Stimulated activated CD8-positive, alpha-beta memory T cell treated with anti-CD3 and anti-CD28 coated beads, Interleukin-7, amount 100 ng/mL, for 48 hours (primary cell): ENCODE data around the gene INPP5F.
"Not testable (repeated sequence)": the region's sequence is repeated elsewhere in the genome, so short reads cannot be mapped to it uniquely, and the experiment has no call there.

Experiments
- DNase-seq, 2 donors: peaks; one replicate each; pipeline ENCODE4 v3.0.0-alpha.2; 2020; ENCODE audit warnings: low read depth in 1 of 2; ENCODE audit errors: extremely low read depth in 1 of 2

The INPP5F gene

DNA sequence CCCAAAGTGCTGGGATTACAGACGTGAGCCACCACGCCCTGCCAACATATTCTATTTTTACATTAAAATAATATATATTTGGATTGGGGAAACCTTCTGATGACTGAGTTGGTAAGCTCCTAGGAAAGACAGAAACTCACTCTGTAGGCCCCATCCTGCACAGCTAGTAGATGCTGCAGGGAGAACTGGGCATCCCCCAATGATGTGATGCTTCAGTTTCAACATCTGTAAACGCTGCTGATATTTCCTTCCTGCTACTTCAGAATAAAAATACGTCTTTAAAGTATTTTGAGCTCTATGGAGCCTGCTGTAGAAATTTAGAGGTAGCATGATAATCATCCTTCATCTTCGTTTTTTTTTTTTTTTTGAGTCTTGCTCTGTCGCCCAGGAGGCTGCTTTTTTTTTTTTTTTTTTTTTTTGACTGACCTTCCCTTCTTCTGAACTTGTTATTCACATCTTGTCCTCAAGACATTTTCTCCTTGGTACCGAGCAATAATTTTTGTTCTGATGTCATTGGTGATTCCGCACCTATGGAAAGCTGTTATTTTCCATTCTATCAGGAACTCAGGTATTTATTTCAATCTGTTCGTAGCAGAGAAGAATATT is 21.8 kb upstream of the INPP5F start:
- DNase-seq: no peak

DNA sequence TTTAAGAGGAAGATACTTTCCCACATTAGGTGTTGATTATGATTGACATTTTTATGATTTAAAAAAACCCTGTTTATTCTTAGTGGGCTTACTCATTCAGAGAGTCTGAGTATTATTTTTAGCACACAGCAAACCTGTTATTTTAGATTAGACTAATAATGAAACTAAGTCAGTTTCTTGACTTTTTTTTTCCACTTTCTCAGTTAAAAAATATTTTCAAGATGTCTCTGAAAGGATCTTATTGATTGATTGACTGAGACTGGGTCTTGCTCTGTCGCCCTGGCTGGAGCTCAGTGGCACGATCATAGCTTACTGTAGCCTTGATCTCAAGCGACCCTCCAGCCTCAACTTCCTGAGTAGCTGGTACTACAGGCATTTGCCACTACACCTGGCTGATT is 20.4 kb upstream of the INPP5F start:
- no peak for DNase-seq

DNA sequence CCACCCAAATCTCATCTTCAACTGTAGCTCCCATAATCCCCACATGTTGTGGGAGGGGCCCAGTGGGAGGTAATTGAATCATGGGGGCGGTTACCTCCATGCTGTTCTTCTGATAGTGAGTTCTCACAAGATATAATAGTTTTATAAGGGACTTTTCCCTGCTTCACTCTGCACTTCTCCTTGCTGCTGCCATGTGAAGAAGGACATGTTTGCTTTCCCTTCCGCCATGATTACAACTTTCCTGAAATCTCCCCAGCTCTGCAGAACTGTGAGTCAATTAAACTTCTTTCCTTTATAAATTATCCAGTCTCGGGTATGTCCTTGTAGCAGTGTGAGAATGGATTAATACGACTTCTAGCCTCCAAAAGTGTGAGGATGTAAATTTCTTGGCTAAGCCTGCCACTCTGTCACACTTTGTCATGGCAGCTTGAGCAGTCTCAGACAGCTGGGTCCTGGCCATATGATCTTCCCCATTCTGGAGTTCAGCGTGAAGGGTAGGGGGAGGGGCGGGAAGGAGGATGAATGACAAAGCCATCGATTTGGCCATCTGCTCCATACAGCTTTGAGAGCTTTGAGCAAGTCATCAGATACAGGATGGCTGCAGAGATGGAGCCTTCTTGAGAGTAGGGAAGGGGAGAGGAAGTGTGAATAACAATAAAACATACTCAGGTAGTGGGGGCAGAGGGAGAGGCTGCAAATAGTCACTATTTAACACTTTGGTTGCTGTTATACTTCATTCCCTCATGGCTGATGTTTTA is 19.1 kb upstream of the INPP5F start:
- DNase-seq: no peak

GRCh38 chr10:119707331-119707730 is 18.5 kb upstream of the INPP5F start:
- not testable (repeated sequence) for DNase-seq

DNA sequence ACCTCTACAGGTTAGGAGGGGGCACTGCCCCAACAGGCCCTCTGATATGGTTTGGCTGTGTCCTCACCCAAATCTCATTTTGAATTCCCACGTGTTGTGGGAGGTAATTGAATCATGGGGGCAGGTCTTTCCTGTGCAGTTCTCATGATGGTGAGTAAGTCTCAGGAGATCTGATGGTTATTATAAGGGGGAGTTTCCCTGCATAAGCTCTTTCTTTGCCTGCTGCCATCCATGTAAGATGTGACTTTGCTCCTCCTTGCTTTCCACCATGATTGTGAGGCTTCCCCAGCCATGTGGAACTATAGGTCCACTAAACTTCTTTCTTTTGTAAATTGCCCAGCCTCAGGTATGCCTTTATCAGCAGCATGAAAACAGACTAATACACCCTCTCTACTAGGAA is 14.9 kb upstream of the INPP5F start:
- DNase-seq: not testable (repeated sequence)

DNA sequence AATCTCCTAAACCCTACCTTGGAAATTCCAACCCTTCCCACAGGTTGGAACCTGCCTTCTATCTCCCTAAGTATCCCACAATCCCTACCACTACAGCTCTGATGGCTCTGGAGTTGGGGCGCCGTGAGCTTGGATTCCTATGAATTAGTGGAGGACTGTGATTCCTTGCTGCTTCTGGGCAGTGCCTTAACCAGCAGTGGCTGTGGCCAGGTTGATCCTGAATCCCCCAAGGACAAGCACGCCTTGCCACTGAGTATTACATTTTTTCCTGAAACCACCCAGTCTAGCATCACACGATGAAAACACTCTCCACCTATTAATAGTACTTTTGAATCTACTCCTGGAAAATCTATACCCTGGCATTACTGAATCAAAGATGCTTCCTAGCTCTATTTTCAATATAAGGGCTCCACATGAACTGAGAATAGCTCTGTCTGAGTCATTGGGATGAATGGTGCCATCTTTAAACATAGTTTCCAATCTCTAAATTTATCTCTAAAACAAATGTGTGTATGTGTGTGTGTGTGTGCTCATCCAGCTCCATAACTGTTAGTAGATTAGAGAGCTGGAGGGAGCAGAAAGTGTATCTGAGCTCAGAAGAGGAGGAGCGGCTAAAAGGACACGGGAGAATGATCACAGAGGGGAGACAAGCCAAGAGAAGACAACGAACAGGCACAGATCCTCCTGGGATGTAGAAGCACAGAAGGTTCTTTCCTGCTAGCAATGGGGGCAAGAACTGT is 11.9 kb upstream of the INPP5F start:
- no peak for DNase-seq

DNA sequence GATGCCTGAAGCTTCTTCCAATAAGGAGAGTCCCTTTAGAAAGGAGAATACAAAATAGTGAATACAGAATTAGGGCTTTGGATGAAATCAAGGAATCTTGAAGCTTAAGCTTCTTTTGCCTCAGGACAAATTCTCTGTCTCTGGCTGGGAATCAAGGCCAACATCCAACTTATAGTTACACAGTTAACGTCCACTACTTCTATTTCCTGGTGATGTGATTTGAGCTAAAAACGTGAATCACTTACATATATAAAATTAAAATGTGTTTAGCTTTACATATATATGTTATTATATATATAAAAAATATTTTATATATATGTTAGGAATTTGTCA is 11.4 kb upstream of the INPP5F start:
- DNase-seq: no peak

DNA sequence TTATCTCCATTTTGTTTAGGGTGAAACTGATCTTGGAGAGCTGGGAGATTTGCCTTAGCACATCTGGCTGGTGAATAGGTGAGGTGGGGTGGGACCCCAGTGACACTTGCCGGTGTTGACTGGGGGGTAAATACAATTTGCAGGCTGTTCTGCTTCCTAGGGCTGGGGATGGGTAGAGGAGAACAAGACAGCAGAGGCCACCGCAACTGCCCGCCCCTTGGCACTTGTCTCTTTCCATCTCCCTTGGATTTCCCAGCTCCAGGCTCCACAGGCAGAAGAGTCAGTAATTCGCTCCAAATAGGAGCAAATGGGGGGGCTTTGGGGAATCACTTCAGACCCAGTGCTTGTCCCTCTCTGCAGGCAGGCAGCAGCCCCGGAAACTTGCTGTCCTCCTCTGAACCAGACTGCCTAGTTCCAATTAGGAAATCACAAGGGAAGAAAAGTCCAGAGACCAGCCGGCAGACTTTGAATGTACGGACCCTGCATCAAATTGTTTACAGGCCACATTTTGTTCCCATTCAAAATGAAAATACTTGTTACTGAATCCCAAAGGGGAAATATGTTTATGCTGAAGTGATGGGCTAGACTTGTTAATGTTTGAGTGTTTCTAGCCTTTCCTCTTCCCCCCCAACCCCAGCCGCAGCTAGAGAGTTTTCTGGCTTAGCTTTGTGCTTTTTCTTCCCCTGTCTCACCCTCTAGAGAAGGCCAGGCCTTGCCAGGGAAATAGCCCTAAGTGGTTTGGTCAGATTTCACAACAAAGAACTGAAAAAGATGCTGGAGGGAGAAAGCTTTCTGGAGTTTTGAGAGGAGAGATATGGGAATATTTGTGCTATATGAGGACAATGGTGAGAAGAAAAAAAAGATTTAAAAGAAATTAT is 10.0 kb upstream of the INPP5F start:
- no peak for DNase-seq

DNA sequence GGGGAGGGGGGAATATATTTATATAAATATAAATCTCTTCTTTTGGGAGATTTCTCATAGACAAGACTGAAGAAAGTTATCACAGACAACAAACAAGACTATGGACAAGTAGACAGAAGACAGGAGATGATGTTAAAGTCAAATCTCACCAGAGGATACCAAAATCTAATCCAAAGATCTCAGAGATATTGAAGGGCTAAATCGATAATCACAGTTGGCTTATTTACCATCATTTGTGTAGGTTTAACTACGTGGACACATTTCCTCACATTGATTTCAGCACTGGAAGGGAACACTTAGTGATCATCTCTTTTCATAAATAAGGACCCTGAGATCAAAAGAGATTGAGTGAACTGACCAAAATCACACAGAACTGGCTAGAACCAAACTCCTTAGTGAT is 2.7 kb upstream of the INPP5F start:
- no peak for DNase-seq

GRCh38 chr10:119723624-119724023 is 2.2 kb upstream of the INPP5F start:
- no peak for DNase-seq

- no peak for DNase-seq
These were observed 995 bp upstream of the INPP5F start for GRCh38 chr10:119724593-119725516.

DNA sequence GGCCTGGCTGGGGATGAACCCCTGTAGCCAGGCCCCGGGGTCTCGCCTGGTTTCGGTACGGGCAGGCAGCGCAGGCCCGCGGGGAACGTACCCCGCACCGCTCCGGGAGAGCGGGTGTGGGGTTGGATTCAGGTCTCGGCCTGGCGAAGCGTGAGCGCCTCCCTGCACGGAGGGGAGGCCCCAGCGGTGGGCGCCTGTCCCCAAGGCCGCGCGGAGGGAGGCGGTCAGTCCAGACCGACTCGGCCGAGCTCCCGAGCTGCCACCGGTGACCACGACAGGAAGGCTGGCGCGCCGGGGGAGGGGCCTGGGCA is 378 bp upstream of the INPP5F start:
- no peak for DNase-seq

DNA sequence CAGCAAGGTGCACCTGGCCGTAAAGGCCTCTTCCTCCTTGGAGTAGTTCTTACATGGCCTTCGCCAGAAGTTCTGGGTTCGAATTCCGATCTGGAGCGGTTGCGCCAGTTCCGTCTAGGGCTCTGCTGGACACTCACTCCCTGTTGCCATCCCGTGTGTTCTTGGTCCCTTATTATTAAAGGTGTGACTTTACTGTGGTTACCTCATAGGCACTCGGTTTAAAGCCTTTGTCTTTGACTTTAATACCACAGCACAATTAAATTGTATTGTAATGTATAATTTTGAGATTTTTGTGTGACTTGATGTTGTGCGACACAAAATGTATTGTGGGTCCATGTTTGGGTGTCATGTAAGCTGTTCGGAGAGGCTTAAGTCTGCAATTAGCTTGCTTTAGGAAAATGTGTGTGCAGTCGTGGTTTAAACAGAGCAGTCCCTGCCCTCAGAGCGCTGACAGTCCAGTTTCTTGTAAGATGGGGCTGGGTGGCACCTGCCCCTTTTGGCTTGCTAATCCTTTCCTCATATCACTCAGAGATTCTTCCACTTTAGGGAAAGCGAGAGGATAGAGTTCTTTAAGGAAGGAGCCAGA is 919 bp downstream of the INPP5F start:
- no peak for DNase-seq

DNA sequence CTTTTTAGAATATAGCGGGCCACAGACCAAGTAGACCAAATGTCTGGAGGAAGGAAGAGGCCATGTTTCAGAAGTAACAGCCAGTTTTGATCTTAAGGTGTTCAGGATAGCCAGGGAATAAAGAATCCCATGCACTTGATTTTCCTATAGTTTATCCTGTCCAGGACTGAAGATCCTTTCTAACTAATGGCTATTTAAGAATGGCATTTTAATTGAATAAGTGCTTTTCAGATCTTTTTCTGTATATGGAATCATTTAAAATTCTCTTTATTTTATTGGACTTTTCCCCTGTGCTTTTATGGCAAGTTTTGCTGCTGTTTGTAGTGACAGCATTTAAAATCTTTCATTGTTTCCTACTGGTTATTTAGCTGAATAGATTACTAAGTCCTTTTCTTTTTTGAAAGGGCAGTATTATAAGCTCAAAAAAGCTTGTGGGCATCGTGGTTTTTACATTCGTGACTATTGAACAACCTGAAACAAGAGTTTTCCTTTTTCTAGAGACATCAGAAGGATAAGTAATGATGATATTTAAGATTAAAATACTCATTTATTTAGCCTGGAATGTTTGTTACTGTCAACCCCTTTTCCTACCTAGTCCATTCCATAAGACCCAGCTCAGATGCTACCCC is 2.4 kb downstream of the INPP5F start:
- no peak for DNase-seq

DNA sequence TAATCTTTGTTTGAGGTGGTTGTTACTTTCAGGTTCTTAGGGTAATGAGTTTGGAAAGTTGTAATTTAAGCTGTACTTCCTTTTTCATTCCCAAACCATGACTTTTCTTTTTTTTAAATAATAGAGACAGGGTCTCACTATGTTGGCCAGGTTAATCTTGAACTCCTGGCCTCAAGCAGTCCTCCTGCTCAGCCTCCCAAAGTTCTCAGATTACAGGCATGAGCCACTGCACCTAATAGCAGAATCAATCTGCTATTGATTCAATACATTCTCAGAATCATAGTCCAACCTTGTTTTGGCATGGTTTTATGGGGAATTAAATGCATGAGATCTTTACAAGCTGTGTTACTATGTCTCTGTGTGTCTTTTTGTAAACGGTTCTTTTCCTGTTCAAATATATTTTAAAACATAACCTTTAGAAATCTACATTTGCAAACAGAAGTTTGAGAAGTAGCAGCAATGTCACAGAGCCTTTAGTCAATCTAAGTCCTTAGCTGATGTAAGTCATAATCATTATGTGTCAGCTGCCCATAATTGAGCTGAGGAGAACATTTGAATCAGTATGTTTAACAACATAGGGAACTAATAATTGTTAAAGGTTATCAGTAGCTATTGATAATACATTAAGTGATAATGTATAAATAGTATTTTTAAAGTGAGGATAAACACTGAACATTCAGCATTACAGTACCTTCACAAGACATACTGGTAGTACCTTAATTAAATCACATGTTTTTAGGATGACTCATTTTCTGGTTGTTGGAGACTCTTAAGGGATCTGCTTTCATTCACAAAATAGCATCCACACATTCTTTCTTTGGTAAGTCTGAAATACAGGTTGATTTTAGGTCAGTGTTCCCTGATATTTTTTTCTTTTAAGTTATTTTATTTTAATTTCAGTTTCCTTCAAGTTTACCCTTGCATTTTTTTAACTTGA is 8.8 kb downstream of the INPP5F start:
- no peak for DNase-seq

DNA sequence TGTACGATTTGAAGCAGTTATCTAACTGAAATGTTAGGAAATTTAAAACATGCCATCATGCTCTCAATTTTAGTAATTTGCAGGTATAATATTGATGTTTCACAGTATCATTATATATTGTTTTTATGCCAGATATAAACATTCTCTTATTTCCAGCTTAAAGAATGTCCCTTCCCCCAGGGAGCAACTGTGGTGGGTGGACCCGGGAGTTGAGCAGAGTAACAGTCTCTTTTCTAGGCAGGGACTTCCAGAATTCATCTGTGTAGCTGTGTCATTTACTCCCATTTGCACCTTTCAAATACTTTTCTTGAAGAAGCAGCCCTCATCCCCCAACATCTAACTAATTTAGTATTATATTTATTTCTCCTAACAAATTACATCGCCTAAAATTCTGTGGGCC is 9.6 kb downstream of the INPP5F start:
- no peak for DNase-seq

DNA sequence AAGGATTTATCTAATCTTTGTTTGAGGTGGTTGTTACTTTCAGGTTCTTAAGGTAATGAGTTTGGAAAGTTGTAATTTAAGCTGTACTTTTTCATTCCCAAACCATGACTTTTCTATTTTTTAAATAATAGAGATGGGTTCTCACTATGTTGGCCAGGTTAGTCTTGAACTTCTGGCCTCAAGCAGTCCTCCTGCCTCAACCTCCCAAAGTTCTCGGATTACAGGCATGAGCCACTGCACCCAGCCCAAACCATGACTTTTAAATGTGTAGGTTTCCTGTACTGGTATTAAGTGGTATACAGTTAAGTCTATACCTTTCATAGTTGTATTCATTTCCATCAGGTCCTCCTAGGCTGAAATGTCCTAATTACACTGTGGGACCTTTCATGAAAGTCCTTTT is 10.4 kb downstream of the INPP5F start:
- no peak for DNase-seq

DNA sequence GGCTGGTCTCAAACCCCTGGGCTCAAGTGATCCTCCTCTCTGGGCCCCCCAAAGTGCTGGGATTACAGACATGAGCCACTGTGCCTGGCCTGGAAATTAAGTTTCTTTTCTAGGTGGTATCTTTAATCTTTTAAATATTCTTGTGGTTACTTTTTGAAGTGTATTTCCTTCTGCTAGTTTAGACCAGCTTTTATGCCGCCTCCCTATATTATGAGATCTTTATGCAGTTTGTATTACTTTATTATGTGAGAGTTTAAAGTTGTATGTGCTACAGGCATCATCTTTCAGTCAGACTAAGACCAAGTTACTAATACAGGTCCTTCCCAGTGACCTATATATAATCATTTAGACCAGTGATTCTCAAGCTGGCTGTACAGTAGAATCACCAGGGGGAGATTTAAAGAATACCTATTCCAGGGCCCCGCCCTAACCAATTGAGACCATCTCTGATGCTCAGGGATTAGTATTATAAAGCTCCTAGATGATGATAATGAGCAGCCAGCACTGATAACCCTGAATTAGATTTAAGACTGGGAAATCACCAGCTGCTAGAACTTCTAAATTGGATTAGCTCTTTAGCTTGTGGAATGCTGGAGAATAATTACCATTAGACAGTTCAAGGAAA is 11.3 kb downstream of the INPP5F start:
- DNase-seq: no peak
